Heart left ventricle (tissue), 13 donors: ENCODE data around the gene MAP3K5.

ENCODE experiments used
- CTCF ChIP-seq, 12 donors: fragments of 200-600 bp; sonication (generic) in 4 of 12; IDR thresholded peaks; one replicate each; pipeline versions ENCODE4 v1.5.0 to v1.8.0; 2018 to 2022; ENCODE audit warnings: antibody characterized with exemption in 12 of 12, mild to moderate bottlenecking in 5 of 12
- POLR2A ChIP-seq, 2 donors: fragments of 450-650 bp; IDR thresholded peaks; one replicate each; pipeline ENCODE4 v1.6.1; 2017; ENCODE audit warnings: antibody characterized with exemption in 2 of 2, mild to moderate bottlenecking in 2 of 2, moderate library complexity in 2 of 2
- donor health status: ischemic (EF 13 %, LVEDD 7.1; RV severe dilation, severe dysfunction).
- donor health status: DM: no; HTN: yes; CAD: no.
- donor health status: DM: no; HTN: no; CAD: no.
- donor health status: ischemic (EF 25% LVEDD 6.9; RV normal size, moderate dysfunction).
- donor health status: ischemic (EF 25% LVEDD 5.7; RV mildly dilated, moderate dysfunction).
- donor health status: ischemic (EF 35%, LVEDD 5.7; RV mildly dilated, moderate dysfunction).
- donor health status: nonischemic (EF 11% LVEDD 7.7; RV severe dilation, severe dysfunction).
- donor health status: DM: yes; HTN: yes; CAD: no.
- donor health status: PGD.
- donor health status: ischemic (EF 29% LVEDD 5.4; RV normal size, mild dysfunction).
- donor health status: nonischemic (EF 23%, LVEDD 6.1; RV moderate dilation, normal function).

- TF ChIP-seq CTCF (IDR thresholded peaks at IDR 0.05) (no peak), POLR2A (IDR thresholded peaks at IDR 0.05) (no peak)
Observed at GRCh38 chr6:136738692-136739057, 53.6 kb downstream of the MAP3K5 start.
